22Rv1 (cell line): ENCODE measurements around the gene ULBP1.

ENCODE experiments used
- ZFX ChIP-seq: fragments of 450-650 bp; IDR thresholded peaks from 2 replicates; pipeline ENCODE4 v1.6.1; 2017; ENCODE audit warnings: antibody characterized with exemption, borderline replicate concordance
- TF ChIP-seq, protein P1 (sequence below): fragments of 450-650 bp; IDR thresholded peaks from 2 replicates; pipeline ENCODE4 v1.5.1; 2017; ENCODE audit warnings: mild to moderate bottlenecking

DNA sequence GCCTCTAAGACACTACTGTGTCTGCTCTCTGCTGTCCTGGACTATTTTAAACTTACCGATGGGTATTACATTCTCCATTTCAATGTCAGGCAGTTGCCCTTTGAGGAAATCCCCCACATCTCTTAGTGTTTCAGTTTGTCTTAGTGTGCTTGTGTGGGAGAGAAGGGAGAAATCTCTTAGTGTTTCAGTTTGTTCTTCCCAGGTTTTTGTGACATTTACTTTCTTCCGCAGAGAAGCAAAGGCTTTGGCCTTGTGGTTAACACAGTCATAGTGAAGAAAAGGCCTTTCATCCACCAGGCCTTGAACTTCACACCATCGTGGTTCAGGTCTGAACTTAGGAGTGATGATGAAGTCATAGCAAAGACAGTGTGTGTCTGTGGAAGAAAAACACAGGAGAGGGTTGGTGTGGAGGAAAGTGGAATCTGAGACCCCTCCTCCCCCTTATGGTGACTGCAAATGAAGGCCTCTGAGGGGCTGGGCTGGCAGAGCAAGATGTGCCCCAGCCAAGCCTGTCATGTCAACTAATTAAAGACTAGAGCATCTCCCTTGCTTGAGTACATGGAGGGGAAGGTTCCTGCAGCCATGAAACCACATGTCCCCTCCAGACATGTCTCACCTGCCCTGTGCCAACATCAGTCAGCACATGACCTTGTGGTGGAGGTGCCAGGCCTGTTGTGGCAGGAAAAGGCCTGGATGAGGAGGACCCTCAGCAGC lies 37.7 kb downstream of the ULBP1 start:
- TF ChIP-seq, protein P1, sequence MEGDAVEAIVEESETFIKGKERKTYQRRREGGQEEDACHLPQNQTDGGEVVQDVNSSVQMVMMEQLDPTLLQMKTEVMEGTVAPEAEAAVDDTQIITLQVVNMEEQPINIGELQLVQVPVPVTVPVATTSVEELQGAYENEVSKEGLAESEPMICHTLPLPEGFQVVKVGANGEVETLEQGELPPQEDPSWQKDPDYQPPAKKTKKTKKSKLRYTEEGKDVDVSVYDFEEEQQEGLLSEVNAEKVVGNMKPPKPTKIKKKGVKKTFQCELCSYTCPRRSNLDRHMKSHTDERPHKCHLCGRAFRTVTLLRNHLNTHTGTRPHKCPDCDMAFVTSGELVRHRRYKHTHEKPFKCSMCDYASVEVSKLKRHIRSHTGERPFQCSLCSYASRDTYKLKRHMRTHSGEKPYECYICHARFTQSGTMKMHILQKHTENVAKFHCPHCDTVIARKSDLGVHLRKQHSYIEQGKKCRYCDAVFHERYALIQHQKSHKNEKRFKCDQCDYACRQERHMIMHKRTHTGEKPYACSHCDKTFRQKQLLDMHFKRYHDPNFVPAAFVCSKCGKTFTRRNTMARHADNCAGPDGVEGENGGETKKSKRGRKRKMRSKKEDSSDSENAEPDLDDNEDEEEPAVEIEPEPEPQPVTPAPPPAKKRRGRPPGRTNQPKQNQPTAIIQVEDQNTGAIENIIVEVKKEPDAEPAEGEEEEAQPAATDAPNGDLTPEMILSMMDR, result no peak
- TF ChIP-seq ZFX, result no peak
